CD4-positive, alpha-beta T cell treated with Interleukin-12 subunit alpha and Interleukin-12 subunit beta, for 1 hour (primary cell): ENCODE measurements around the gene PDE4D.
"Not testable (repeated sequence)": the region's sequence is repeated elsewhere in the genome, so short reads cannot be mapped to it uniquely, and the experiment has no call there.

ENCODE experiments used
- DNase-seq: peaks from one replicate; pipeline ENCODE4 v3.0.0-alpha.2; 2020

PDE4D gene

DNA sequence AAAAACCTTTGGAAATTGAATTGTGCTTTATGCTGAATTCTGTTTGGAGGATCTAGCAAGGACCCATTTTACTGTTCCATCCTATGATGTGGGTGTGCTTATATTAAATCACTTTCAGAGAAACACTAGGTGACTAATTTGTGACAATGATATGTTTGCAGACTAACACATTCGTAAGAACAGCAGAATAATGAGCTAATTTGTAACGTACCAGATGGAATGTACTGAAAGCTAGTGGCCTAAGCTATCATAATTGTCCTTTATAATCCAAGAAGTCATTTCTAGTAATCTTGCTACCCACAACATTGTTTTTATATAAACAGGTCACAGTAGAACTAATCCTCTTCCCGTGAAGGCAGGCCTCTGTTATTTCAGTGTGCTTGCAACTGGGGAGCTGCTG, 292.5 kb downstream of the PDE4D start:
- no peak for DNase-seq

- no peak for DNase-seq
These were observed 293.4 kb downstream of the PDE4D start for GRCh38 chr5:59600153-59600552.

DNA sequence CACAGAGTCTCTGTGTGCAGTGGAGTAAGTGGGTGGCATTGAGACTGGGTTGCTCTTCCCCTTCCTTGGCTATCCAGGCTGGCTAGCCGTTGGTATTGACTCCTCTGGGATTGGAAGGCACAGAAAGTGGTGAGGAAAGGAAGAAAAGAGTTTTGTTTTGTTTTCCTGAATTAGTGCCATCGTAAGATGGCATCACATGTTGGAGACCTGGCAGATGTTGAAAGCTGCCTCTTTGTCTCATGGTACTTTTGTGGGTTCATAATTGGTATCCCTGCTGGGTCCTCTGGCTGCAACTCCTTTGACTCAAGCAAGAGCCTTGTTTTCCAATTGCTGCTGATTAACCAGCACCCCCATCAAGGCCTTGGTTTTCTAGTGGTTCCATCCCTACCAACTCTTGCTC, 293.8 kb downstream of the PDE4D start:
- DNase-seq, result no peak

GRCh38 chr5:59598547-59598874, 295.0 kb downstream of the PDE4D start:
- DNase-seq, result no peak

- no peak for DNase-seq
These were observed 295.6 kb downstream of the PDE4D start for GRCh38 chr5:59597690-59598546.

DNA sequence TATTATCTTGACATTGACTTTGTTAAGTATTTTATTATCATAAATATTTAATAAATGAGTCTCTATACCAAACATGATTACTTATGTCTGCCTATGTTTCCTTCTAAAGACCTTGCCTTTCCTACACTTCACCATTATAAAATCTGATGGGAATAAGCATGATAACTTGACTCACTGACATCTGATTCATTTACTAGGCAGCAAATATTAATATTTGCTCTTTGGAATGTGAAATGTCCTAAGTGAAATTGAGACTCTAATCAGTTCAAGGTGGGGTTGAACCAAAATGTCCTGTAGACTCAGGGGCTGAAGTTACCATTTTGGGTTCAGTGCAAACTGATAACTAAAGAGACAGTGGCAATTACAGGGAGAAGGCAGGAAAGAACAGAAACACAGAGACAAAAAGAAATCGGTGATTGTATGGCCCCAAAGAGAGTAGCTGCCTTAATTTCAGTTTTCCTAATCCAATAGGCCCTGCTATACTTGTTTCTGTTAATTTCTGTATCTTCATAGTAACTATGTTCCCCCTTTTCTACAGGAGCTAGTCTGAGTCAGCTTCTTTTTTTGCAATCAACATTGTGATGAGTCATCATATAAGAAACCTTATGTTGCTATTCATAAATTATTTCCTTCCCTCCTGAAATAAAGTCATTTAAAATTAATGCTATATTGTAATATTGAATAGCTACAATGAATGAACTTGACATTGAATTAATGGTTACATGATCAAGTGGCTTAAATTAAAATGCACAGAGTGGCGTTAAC, 296.8 kb downstream of the PDE4D start:
- DNase-seq, result no peak

GRCh38 chr5:59594118-59594517, 299.4 kb downstream of the PDE4D start:
- DNase-seq, result not testable (repeated sequence)

DNA sequence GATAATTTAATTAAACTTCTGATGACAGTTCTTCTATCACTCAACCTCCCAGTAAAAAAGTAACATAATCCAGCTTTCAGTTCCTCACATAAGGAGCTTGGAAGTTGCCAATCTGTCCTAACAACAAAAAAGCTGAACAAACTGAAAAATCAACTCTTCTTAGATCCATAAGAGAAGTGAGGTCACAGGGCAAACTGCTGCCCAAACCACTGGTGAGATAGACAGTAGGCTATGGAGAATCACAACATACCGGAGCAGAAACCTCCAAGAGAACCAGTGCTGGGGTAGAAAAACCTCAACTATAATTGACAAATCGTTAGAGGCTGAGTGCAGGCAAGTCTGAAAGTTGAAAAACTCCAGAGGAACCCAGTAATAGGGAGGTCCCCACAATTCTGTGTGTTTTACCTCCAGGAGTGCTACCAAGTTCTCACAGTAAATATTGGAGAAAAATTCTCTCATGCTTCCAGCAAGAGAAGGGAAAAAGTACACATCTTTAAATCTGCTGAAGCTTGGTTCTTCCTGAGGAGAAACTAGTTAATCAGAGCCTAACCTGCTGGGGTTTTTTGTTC, 300.0 kb downstream of the PDE4D start:
- no peak for DNase-seq

DNA sequence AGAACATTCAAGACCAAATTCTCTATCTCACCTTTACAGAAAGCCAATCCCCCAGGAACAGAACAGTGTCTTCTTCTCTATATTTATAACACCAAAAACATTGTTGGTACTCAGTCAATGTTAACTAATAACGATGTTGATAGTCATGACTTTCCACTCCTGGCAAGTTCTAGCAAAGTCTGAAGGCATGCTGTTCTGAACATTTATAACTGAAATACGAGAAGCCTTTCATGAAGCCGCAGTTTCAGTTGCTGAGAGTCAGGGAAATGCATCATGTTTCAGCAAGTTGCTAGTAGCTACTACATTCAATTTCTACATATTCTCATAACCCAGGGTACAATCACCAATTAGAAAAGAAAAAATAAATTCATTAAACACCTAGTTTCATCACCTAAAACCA, 301.4 kb downstream of the PDE4D start:
- no peak for DNase-seq

- DNase-seq, result no peak
These were observed 302.4 kb downstream of the PDE4D start for GRCh38 chr5:59591162-59591561.

GRCh38 chr5:59588922-59589321, 304.6 kb downstream of the PDE4D start:
- no peak for DNase-seq

- DNase-seq, result no peak
These were observed 305.8 kb downstream of the PDE4D start for GRCh38 chr5:59587489-59588337.

- no peak for DNase-seq
These were observed 306.7 kb downstream of the PDE4D start for GRCh38 chr5:59586841-59587240.

DNA sequence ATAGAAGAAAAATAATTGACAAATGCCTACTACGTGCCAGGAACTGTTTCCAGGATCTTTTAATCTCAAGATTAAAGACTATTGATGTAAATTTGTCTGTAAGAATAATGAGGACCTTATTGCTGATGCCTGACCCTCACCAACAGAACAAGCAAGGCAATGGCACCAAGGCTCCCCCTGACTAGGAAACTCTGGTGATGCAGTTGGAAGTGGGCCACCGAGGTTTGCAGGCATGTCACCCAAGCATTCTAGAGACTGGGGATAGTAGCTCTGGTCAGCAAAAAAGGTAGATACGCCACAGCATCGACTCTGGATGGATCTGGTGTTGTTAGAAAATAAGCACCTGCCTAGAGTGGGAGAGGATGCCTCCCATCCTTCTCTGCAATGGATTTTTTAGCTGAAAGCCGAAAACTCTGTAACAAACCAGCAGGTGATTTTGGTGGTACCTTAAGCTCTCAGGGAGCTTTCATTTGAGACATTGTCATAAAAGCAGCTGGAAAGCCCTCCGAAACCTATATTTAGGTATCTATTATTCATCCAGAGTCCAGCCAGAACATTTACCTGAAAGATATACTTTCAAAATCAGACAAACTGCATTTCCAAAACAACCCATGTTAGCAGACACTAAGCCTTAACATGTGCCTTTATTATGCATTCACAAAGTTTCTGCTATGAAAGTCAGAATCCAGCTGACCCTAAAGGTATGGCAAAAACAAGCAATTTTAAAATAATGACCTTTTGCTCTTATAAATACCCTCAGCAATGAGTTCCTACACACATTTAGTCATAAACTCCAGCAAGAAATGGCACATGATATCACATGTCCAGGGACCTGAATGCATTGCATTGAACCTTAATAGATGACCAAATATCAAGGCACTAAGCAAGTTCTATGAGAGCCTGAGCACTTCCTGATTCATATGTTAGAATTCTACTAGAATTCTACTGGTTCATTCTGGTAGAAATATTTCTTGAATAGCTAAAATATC, 308.4 kb downstream of the PDE4D start:
- DNase-seq, result no peak

GRCh38 chr5:59583810-59584562, 309.5 kb downstream of the PDE4D start:
- DNase-seq, result no peak

- no peak for DNase-seq
These were observed 310.2 kb downstream of the PDE4D start for GRCh38 chr5:59583151-59583809.

DNA sequence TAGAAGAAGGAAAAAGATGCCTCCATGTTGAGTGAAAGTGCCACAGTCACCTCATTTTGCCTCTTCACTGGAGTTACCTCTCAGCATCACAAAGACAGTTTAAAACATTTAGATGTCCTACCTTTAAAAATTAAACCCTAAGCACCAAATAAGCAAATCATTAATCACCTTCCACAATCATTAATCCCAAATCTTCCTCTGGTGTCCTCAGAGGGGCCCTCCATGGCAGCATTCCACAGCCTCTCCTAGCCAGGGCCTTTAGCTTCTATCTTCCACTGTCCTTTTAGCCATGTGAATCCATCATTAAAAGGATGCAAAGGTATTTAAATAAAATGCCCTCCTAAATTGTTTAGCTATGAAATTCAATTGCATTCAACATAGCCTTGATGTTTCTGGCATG, 310.8 kb downstream of the PDE4D start:
- DNase-seq, result no peak

- DNase-seq, result no peak
These were observed 313.7 kb downstream of the PDE4D start for GRCh38 chr5:59579824-59580167.

DNA sequence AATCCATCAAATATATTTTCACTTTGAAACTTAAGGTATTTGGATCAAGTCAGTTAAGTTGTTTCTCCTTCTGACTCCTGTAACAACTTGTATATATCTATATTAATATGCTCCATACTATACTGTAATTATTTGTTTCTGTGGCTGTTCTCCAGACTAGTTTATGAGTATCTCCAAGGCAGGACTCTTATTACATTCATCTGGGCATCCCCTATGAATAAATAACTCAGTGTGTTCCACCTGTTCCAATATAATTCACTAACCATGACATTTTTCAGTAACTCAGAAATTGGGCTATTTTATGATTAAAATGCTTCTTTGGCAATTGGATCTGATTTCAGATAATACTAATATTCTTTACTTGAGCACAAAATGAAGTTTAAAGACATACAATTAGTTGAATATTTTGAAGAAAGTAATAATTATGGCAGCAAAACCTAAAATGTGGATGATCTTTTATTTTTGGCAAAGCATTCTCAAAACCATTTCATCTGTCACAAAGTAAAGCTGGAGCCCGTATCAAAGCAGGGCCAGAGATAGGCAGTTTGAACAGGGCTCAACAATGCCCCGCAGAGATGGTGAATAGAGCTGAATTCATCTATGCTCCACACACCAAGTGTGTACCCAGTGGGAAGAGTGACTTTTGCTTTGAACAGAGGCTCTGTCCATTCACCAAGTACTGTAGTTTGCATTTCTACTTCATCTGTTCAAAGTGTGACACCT, 314.3 kb downstream of the PDE4D start:
- no peak for DNase-seq

DNA sequence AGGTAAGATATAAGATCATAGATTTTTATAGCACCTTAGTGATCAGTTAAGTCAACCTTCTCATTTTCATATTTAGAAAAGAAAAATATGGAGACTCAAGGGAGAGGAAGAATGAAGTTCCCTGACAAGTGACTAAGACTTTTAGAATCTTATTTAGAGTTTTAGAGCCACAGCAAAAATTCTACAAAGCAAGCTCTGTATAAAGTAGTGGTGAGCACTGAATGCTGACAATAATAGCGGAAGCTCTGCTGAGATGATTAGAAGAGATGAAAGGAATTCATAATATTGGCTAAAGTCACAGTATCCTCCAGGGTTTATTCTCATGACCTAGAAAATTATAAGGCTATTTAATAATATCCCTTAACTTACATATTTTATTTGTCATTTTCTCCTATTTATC, 316.0 kb downstream of the PDE4D start:
- no peak for DNase-seq
